ENCODE results near the gene PRKCQ. TPM values are rescaled to one million over a fixed set of nuclear protein-coding genes. Genes with fewer than 3 reads are reported as not detected.
A peak's percentile ranks its signal among the peaks of the same experiment; 100 is the strongest.

Gene PRKCQ
- total RNA-seq, 1 donor from 2014 or later = 24.0 TPM

DNA sequence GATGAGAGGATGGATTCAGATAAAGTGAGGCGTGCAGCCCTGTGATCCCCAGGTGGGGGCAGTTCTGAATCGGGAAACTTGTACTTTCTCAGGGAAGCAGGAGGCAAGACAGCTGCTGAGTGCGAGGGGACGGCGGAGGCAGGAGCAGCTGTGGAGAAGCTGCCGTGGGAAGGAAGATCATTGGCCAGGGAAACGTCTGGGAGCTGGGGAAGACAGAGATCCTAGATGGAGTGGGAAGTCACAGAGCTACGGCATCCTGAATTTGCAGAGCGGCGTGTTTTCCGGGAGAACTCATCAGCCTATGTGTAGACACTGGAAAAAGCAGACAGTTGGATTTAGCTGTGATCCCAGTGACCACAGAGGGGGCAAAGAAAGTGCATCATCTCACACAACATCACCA lies 9.2 kb downstream of the PRKCQ start:
- Mint-ChIP-seq H3K4me3 (ENCODE audit: unreplicated experiment) (peak overlapping the region; percentile 6), H3K4me1 (ENCODE audit: unreplicated experiment) (peaks cover 55% of the 10 kb centered on the region), H3K36me3 (ENCODE audit: low read depth, unreplicated experiment) (peaks cover 8% of the 10 kb centered on the region), H3K9me3 (ENCODE audit: unreplicated experiment) (no peaks in the 10 kb centered on the region), H3K27ac (ENCODE audit: unreplicated experiment) (peak overlapping the region; percentile 9), H3K27me3 (ENCODE audit: unreplicated experiment) (peaks cover 1% of the 10 kb centered on the region)
- TF ChIP-seq, protein P1, sequence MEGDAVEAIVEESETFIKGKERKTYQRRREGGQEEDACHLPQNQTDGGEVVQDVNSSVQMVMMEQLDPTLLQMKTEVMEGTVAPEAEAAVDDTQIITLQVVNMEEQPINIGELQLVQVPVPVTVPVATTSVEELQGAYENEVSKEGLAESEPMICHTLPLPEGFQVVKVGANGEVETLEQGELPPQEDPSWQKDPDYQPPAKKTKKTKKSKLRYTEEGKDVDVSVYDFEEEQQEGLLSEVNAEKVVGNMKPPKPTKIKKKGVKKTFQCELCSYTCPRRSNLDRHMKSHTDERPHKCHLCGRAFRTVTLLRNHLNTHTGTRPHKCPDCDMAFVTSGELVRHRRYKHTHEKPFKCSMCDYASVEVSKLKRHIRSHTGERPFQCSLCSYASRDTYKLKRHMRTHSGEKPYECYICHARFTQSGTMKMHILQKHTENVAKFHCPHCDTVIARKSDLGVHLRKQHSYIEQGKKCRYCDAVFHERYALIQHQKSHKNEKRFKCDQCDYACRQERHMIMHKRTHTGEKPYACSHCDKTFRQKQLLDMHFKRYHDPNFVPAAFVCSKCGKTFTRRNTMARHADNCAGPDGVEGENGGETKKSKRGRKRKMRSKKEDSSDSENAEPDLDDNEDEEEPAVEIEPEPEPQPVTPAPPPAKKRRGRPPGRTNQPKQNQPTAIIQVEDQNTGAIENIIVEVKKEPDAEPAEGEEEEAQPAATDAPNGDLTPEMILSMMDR (IDR thresholded peaks at IDR 0.05; ENCODE audit: unreplicated experiment) = no peak
- DNase-seq (ENCODE audit: low spot score) = no peak

DNA sequence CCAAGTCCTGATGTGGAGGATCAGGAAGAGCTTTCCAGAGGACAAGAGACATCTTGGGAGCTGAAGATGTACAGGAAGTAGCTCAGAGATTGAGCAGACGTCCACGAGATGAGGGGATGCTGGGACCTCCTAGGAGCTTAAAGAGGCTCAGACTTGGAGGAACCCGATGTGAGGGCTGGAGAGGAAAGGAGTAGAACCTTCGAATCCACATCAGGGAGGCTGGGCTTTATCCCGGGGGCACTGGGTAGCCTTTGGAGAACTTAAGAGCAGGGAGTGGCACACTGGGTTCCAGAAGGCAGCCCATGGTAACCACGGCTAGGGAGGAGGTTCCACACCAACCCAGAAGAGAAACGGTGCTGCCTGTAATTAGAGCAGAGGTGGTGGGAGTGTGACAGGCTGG lies 10.8 kb downstream of the PRKCQ start:
- peak overlapping the region; percentile 0 for H3K27ac Mint-ChIP-seq (ENCODE audit: unreplicated experiment)
- TF ChIP-seq, protein P1 (IDR thresholded peaks at IDR 0.05; ENCODE audit: unreplicated experiment) = no peak
- peaks cover 51% of the 10 kb centered on the region for H3K4me1 Mint-ChIP-seq (ENCODE audit: unreplicated experiment)
- no peak overlapping the region for H3K4me3 Mint-ChIP-seq (ENCODE audit: unreplicated experiment)
- no peak for DNase-seq (ENCODE audit: low spot score)
- H3K9me3 Mint-ChIP-seq (ENCODE audit: unreplicated experiment) = no peaks in the 10 kb centered on the region
- H3K27me3 Mint-ChIP-seq (ENCODE audit: unreplicated experiment) = peaks cover 1% of the 10 kb centered on the region
- peaks cover 8% of the 10 kb centered on the region for H3K36me3 Mint-ChIP-seq (ENCODE audit: low read depth, unreplicated experiment)

DNA sequence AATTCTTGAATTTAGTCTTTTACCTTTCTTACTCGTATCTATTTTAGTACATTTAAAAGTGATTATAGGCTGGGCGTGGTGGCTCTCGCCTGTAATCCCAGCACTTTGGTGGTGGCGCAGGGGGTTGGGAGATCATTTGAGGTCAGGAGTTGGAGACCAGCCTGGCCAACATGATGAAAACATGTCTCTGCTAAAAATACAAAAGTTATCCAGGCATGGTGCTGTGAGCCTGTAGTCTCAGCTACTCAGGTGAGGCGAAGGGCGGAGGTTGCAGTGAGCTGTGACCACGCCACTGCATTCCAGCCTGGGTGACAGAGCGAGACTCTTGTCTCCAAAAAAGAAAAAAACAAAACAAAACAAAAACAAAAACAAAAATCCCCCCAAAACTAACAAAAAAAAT lies 12.2 kb downstream of the PRKCQ start:
- no peak for DNase-seq (ENCODE audit: low spot score)
- H3K4me3 Mint-ChIP-seq (ENCODE audit: unreplicated experiment) = no peak overlapping the region
- peaks cover 11% of the 10 kb centered on the region for H3K36me3 Mint-ChIP-seq (ENCODE audit: low read depth, unreplicated experiment)
- H3K27ac Mint-ChIP-seq (ENCODE audit: unreplicated experiment) = no peak overlapping the region
- no peaks in the 10 kb centered on the region for H3K9me3 Mint-ChIP-seq (ENCODE audit: unreplicated experiment)
- TF ChIP-seq, protein P1 (IDR thresholded peaks at IDR 0.05; ENCODE audit: unreplicated experiment) = no peak
- peaks cover 1% of the 10 kb centered on the region for H3K27me3 Mint-ChIP-seq (ENCODE audit: unreplicated experiment)
- H3K4me1 Mint-ChIP-seq (ENCODE audit: unreplicated experiment) = peaks cover 61% of the 10 kb centered on the region

DNA sequence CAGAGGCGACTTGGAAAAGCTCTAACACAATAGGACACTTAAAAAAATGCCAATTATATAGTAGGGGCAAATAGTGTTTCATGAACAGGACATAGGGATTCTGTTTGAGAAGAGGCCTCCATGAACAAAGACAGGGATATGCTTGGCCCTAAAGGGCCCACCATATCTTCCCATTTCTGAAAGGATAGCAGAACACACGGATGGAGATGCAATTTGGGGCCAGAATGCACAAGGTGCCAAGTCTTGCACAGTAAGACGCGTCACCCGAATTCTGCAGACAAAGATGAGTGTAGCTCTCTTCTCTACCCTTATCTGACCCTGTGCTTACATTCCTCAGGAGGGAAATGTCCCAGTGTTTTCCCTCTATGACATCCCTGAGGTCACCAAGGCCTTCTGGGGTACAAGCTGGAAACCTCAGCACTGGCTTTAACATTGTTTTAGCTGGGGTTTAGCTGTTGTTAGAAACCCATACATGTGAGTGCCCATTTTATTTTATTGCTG lies 12.8 kb downstream of the PRKCQ start:
- H3K27me3 Mint-ChIP-seq (ENCODE audit: unreplicated experiment) = peaks cover 1% of the 10 kb centered on the region
- peaks cover 11% of the 10 kb centered on the region for H3K36me3 Mint-ChIP-seq (ENCODE audit: low read depth, unreplicated experiment)
- no peaks in the 10 kb centered on the region for H3K9me3 Mint-ChIP-seq (ENCODE audit: unreplicated experiment)
- no peak for DNase-seq (ENCODE audit: low spot score)
- TF ChIP-seq, protein P1 (IDR thresholded peaks at IDR 0.05; ENCODE audit: unreplicated experiment) = no peak
- no peak overlapping the region for H3K4me3 Mint-ChIP-seq (ENCODE audit: unreplicated experiment)
- H3K27ac Mint-ChIP-seq (ENCODE audit: unreplicated experiment) = no peak overlapping the region
- peaks cover 64% of the 10 kb centered on the region for H3K4me1 Mint-ChIP-seq (ENCODE audit: unreplicated experiment)

GRCh38 chr10:6565588-6565987 lies 14.5 kb downstream of the PRKCQ start:
- H3K9me3 Mint-ChIP-seq (ENCODE audit: unreplicated experiment) = no peaks in the 10 kb centered on the region
- no peak overlapping the region for H3K4me3 Mint-ChIP-seq (ENCODE audit: unreplicated experiment)
- TF ChIP-seq, protein P1 (IDR thresholded peaks at IDR 0.05; ENCODE audit: unreplicated experiment) = no peak
- DNase-seq (ENCODE audit: low spot score) = no peak
- H3K4me1 Mint-ChIP-seq (ENCODE audit: unreplicated experiment) = peaks cover 65% of the 10 kb centered on the region
- H3K27me3 Mint-ChIP-seq (ENCODE audit: unreplicated experiment) = peaks cover under 1% of the 10 kb centered on the region
- H3K36me3 Mint-ChIP-seq (ENCODE audit: low read depth, unreplicated experiment) = peaks cover 11% of the 10 kb centered on the region
- no peak overlapping the region for H3K27ac Mint-ChIP-seq (ENCODE audit: unreplicated experiment)

Data from endothelial cell (in vitro differentiated cells).